Measurements from ENCODE around the gene AFAP1L2.

AFAP1L2 gene

GRCh38 chr10:114430688-114431413 is 26.5 kb upstream of the AFAP1L2 start:
- TF ChIP-seq, protein P1, sequence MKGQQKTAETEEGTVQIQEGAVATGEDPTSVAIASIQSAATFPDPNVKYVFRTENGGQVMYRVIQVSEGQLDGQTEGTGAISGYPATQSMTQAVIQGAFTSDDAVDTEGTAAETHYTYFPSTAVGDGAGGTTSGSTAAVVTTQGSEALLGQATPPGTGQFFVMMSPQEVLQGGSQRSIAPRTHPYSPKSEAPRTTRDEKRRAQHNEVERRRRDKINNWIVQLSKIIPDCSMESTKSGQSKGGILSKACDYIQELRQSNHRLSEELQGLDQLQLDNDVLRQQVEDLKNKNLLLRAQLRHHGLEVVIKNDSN (IDR thresholded peaks at IDR 0.05) = no peak
- TF ChIP-seq YY1 (IDR thresholded peaks at IDR 0.05; ENCODE audit: low read depth) (no peak), NFIC (IDR thresholded peaks at IDR 0.05) (no peak)
- TF ChIP-seq, protein P2, sequence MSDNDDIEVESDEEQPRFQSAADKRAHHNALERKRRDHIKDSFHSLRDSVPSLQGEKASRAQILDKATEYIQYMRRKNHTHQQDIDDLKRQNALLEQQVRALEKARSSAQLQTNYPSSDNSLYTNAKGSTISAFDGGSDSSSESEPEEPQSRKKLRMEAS (IDR thresholded peaks at IDR 0.05) = no peak

- TF ChIP-seq, protein P2 (IDR thresholded peaks at IDR 0.05) = no peak
- no peak for TF ChIP-seq REST (IDR thresholded peaks at IDR 0.05; ENCODE audit: low read depth)
- TF ChIP-seq RAD21 (IDR thresholded peaks at IDR 0.05; ENCODE audit: low read depth) = no peak
- TF ChIP-seq YY1 (IDR thresholded peaks at IDR 0.05; ENCODE audit: low read depth) = no peak
- no peak for TF ChIP-seq TAF1 (IDR thresholded peaks at IDR 0.05; ENCODE audit: low read depth)
- TF ChIP-seq EGR1 (IDR thresholded peaks at IDR 0.05) = no peak
- no peak for TF ChIP-seq TEAD4 (IDR thresholded peaks at IDR 0.05)
- TF ChIP-seq FOXM1 (IDR thresholded peaks at IDR 0.05; ENCODE audit: borderline replicate concordance, low read depth) = no peak
- no peak for TF ChIP-seq ZBTB7A (IDR thresholded peaks at IDR 0.05; ENCODE audit: low read depth)
- TF ChIP-seq CEBPB (IDR thresholded peaks at IDR 0.05) = no peak
- no peak for TF ChIP-seq CREB1 (IDR thresholded peaks at IDR 0.05; ENCODE audit: low read depth)
- TF ChIP-seq TCF12 (IDR thresholded peaks at IDR 0.05; ENCODE audit: low read depth) = no peak
- no peak for TF ChIP-seq NFIC (IDR thresholded peaks at IDR 0.05)
- no peak for TF ChIP-seq EP300 (IDR thresholded peaks at IDR 0.05; ENCODE audit: borderline replicate concordance)
- TF ChIP-seq, protein P1 (IDR thresholded peaks at IDR 0.05) = no peak
Measured at GRCh38 chr10:114429581-114430335, 25.5 kb upstream of the AFAP1L2 start.

GRCh38 chr10:114427124-114427852 is 23.0 kb upstream of the AFAP1L2 start:
- TF ChIP-seq RAD21 (IDR thresholded peaks at IDR 0.05; ENCODE audit: low read depth) = peak; percentile 21; the same call in 1 of the 2 replicates
- TF ChIP-seq CEBPB (IDR thresholded peaks at IDR 0.05) = no peak
- TF ChIP-seq TAF1 (IDR thresholded peaks at IDR 0.05; ENCODE audit: low read depth) = no peak

GRCh38 chr10:114426476-114426875 is 22.2 kb upstream of the AFAP1L2 start:
- TF ChIP-seq, protein P2 (IDR thresholded peaks at IDR 0.05) = no peak
- no peak for TF ChIP-seq YY1 (IDR thresholded peaks at IDR 0.05; ENCODE audit: low read depth)
- no peak for TF ChIP-seq EGR1 (IDR thresholded peaks at IDR 0.05)

GRCh38 chr10:114420811-114421485 is 16.6 kb upstream of the AFAP1L2 start:
- no peak for TF ChIP-seq CEBPB (IDR thresholded peaks at IDR 0.05)
- 0 out of 2 replicates have a peak, but pooled peaks have one; percentile 14 for TF ChIP-seq TEAD4 (IDR thresholded peaks at IDR 0.05)

DNA sequence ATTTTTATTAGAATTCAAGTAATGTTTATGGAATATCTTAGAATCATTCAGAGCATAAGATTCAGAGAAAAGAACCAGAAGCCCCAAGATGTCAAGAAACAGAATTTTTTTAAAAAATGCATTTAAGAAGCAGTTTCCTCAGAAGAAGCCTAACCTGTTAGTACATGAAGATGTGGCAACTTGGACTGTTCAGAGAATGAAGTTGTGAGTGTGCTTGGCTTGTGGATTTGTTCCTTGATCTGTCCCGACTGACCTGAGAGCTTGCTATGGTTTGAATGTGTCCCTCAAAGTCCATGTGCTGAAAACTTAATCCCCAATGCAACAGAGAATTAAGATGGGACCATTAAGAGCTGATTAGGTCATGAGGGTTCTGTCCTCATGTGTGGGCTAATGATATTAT is 13.8 kb upstream of the AFAP1L2 start:
- TF ChIP-seq TEAD4 (IDR thresholded peaks at IDR 0.05) (no peak), TCF12 (IDR thresholded peaks at IDR 0.05; ENCODE audit: low read depth) (no peak), YY1 (IDR thresholded peaks at IDR 0.05; ENCODE audit: low read depth) (no peak), REST (IDR thresholded peaks at IDR 0.05; ENCODE audit: low read depth) (no peak), NFIC (IDR thresholded peaks at IDR 0.05) (no peak), TAF1 (IDR thresholded peaks at IDR 0.05; ENCODE audit: low read depth) (no peak), EGR1 (IDR thresholded peaks at IDR 0.05) (no peak), CREB1 (IDR thresholded peaks at IDR 0.05; ENCODE audit: low read depth) (no peak), CEBPB (IDR thresholded peaks at IDR 0.05) (no peak), RAD21 (IDR thresholded peaks at IDR 0.05; ENCODE audit: low read depth) (no peak), ZBTB7A (IDR thresholded peaks at IDR 0.05; ENCODE audit: low read depth) (no peak), EP300 (IDR thresholded peaks at IDR 0.05; ENCODE audit: borderline replicate concordance) (no peak), FOXM1 (IDR thresholded peaks at IDR 0.05; ENCODE audit: borderline replicate concordance, low read depth) (no peak)
- TF ChIP-seq, protein P2 (IDR thresholded peaks at IDR 0.05) = no peak
- TF ChIP-seq, protein P1 (IDR thresholded peaks at IDR 0.05) = no peak
